Smooth muscle cell (in vitro differentiated cells): ENCODE data around the gene GUCY1B1. TPM values are rescaled to one million over a fixed set of nuclear protein-coding genes. Genes with fewer than 3 reads are reported as not detected.

Experiments used
- DNase-seq: peaks from one replicate; lab custom pipeline; 2025; ENCODE audit not compliant: unreplicated experiment; lab: John Stamatoyannopoulos, UW
- H2AFZ ChIP-seq: fragments of 200-600 bp; sonication (generic); 2 replicates; pipeline ENCODE4 v1.6.0; 2016; ENCODE audit warnings: antibody characterized with exemption, low read depth, mild to moderate bottlenecking
- H3F3A ChIP-seq: fragments of 200-600 bp; sonication (generic); 2 replicates; pipeline ENCODE4 v1.6.0; 2017; ENCODE audit warnings: antibody characterized with exemption, low read depth
- H3K27ac ChIP-seq: fragments of 200-600 bp; sonication (generic); 2 replicates; pipeline ENCODE4 v1.5.1; 2016; ENCODE audit warnings: low read depth, mild to moderate bottlenecking
- H3K27me3 ChIP-seq: fragments of 200-600 bp; sonication (generic); 2 replicates; pipeline ENCODE4 v1.6.1; 2016; ENCODE audit warnings: low read depth, mild to moderate bottlenecking
- H3K36me3 ChIP-seq: fragments of 200-600 bp; sonication (generic); 2 replicates; pipeline ENCODE4 v1.5.1; 2016; ENCODE audit warnings: low read depth
- H3K4me1 ChIP-seq: fragments of 200-600 bp; sonication (generic); 2 replicates; pipeline ENCODE4 v1.5.1; 2016; ENCODE audit warnings: low read depth
- H3K4me2 ChIP-seq: fragments of 200-600 bp; sonication (generic); 2 replicates; pipeline ENCODE4 v1.6.0; 2016; ENCODE audit warnings: mild to moderate bottlenecking
- H3K4me3 ChIP-seq: fragments of 200-600 bp; sonication (generic); 2 replicates; pipeline ENCODE4 v1.5.1; 2016; ENCODE audit warnings: mild to moderate bottlenecking
- H3K79me2 ChIP-seq: fragments of 200-600 bp; sonication (generic); 2 replicates; pipeline ENCODE4 v1.6.0; 2016; ENCODE audit warnings: low read depth, mild to moderate bottlenecking
- H3K9ac ChIP-seq: fragments of 200-600 bp; sonication (generic); 2 replicates; pipeline ENCODE4 v1.6.0; 2016; ENCODE audit warnings: low read depth
- H3K9me3 ChIP-seq: fragments of 200-600 bp; sonication (generic); replicated peaks from 2 replicates; pipeline ENCODE4 v1.5.1; 2016; ENCODE audit warnings: low read depth
- H4K20me1 ChIP-seq: fragments of 200-600 bp; sonication (generic); 2 replicates; pipeline ENCODE4 v1.6.0; 2016; ENCODE audit warnings: low read depth
- WGBS: methylation state at CpG from one replicate; pipeline ENCODE4 v1.1.7; 2016; ENCODE audit warnings: low lambda C conversion rate; 5-methylcytosine and 5-hydroxymethylcytosine counted together
- polyA plus RNA-seq: library from polyadenylated mRNA; unstranded; fragments of >200 nt; fragmentation: Nextera tagmentation; extraction: Ambion mirVana; gene quantifications from 2 replicates; pipeline ENCODE4 v1.2.1, GENCODE V29; 2016
- total RNA-seq: library from RNA; depleted of rRNA; stranded (reverse); fragments of >200 nt; gene quantifications from 2 replicates; pipeline ENCODE4 v1.2.3, GENCODE V29; 2014
- TF ChIP-seq, protein P1 (sequence below): fragments of 200-600 bp; sonication (generic); IDR thresholded peaks from 2 replicates; pipeline ENCODE4 v1.5.1; 2017; ENCODE audit warnings: borderline replicate concordance, mild to moderate bottlenecking, antibody characterized with exemption; ENCODE audit not compliant: insufficient read depth, poor library complexity, severe bottlenecking

GUCY1B1 gene
- total and polyA plus RNA-seq, 2 experiments from 2014 or later: 26.7 to 32.2 TPM

DNA sequence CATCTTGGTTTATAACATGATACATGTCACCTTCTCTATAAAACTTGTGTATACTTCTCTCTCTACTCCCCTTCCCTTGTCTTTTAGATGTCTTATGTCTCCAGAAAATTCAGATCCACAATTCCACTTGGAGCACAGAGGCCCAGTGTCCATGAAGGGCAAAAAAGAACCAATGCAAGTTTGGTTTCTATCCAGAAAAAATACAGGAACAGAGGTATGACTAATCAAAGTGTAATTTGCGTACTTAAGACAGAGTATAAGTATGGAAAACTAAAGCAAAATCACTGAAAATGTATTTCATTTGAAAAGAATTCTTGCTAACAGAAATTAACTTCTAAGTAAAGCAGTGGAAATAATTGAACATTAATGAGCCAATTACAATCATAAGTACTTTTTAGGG is 46.2 kb downstream of the GUCY1B1 start:
- Histone ChIP-seq H3K4me1 (peaks cover 6% of the 10 kb centered on the region), H3F3A (peaks cover 7% of the 10 kb centered on the region), H3K4me3 (no peak overlapping the region), H3K4me2 (peak overlapping the region; percentile 23), H4K20me1 (no peaks in the 10 kb centered on the region), H3K27ac (peak overlapping the region; percentile 66), H3K79me2 (no peaks in the 10 kb centered on the region), H3K9ac (no peak overlapping the region), H2AFZ (no peak overlapping the region), H3K36me3 (no peaks in the 10 kb centered on the region), H3K9me3 (no peaks in the 10 kb centered on the region), H3K27me3 (no peaks in the 10 kb centered on the region)
- 74% methylated on average over 1 of the region's 1 CpG for WGBS
- no peak for DNase-seq
- TF ChIP-seq, protein P1, sequence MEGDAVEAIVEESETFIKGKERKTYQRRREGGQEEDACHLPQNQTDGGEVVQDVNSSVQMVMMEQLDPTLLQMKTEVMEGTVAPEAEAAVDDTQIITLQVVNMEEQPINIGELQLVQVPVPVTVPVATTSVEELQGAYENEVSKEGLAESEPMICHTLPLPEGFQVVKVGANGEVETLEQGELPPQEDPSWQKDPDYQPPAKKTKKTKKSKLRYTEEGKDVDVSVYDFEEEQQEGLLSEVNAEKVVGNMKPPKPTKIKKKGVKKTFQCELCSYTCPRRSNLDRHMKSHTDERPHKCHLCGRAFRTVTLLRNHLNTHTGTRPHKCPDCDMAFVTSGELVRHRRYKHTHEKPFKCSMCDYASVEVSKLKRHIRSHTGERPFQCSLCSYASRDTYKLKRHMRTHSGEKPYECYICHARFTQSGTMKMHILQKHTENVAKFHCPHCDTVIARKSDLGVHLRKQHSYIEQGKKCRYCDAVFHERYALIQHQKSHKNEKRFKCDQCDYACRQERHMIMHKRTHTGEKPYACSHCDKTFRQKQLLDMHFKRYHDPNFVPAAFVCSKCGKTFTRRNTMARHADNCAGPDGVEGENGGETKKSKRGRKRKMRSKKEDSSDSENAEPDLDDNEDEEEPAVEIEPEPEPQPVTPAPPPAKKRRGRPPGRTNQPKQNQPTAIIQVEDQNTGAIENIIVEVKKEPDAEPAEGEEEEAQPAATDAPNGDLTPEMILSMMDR: no peak

DNA sequence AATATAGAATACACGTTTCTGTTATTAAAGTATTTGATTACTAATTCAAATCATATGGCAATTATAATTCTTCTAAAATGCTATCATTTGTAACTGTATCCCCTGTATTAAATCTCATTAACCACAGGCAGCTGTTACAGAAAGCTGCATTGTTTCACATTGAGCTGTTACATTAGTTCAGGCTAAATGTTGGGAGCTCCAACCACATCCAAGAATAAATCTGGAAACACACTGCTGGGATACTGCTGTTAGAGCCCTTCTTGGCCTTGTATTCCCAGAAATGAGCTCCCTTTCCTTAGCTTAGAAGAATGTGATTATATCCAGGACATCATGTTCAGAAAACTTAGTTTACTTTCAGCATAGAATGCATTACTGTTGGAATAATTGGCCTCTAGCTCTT is 48.2 kb downstream of the GUCY1B1 start:
- WGBS: 53% methylated on average over 1 of the region's 1 CpG
- no peak overlapping the region for H2AFZ ChIP-seq
- H3K9me3 ChIP-seq: no peaks in the 10 kb centered on the region
- no peaks in the 10 kb centered on the region for H3K79me2 ChIP-seq
- H3F3A ChIP-seq: peaks cover 7% of the 10 kb centered on the region
- peak overlapping the region; percentile 66 for H3K27ac ChIP-seq
- H3K4me3 ChIP-seq: no peak overlapping the region
- no peak for DNase-seq
- H3K9ac ChIP-seq: no peak overlapping the region
- H3K4me2 ChIP-seq: peak overlapping the region; percentile 49
- TF ChIP-seq, protein P1: no peak
- H3K4me1 ChIP-seq: peaks cover 6% of the 10 kb centered on the region
- no peaks in the 10 kb centered on the region for H4K20me1 ChIP-seq
- H3K36me3 ChIP-seq: no peaks in the 10 kb centered on the region
- H3K27me3 ChIP-seq: no peaks in the 10 kb centered on the region

DNA sequence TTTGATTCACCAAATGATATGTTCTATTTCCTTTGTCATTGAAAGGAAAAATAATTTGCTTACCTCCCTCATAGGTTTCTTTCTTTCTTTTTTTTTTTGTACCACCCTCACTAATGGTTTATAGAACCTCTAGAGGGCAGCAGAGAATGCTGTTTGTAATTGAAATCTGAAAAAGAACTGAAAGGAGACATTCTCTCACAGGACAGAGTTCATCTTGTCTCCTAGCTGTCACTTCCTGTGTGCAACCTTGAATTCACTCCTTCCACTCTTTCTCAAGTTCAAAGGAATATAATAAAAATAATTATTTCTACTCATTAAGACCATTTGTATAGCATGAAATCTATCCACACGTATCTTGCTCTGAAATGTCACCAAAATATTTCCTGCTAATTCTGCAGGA is 51.0 kb downstream of the GUCY1B1 start:
- peaks cover 14% of the 10 kb centered on the region for H3F3A ChIP-seq
- H3K79me2 ChIP-seq: no peaks in the 10 kb centered on the region
- peak overlapping the region; percentile 57 for H2AFZ ChIP-seq
- H3K27me3 ChIP-seq: no peaks in the 10 kb centered on the region
- H3K4me1 ChIP-seq: peaks cover 6% of the 10 kb centered on the region
- no peak overlapping the region for H3K9ac ChIP-seq
- no peaks in the 10 kb centered on the region for H3K9me3 ChIP-seq
- TF ChIP-seq, protein P1: peak; percentile 82
- H3K27ac ChIP-seq: peak overlapping the region; percentile 30
- WGBS: 86% methylated on average over 1 of the region's 1 CpG
- no peak for DNase-seq
- no peak overlapping the region for H3K4me3 ChIP-seq
- no peaks in the 10 kb centered on the region for H3K36me3 ChIP-seq
- H3K4me2 ChIP-seq: no peak overlapping the region
- no peaks in the 10 kb centered on the region for H4K20me1 ChIP-seq

DNA sequence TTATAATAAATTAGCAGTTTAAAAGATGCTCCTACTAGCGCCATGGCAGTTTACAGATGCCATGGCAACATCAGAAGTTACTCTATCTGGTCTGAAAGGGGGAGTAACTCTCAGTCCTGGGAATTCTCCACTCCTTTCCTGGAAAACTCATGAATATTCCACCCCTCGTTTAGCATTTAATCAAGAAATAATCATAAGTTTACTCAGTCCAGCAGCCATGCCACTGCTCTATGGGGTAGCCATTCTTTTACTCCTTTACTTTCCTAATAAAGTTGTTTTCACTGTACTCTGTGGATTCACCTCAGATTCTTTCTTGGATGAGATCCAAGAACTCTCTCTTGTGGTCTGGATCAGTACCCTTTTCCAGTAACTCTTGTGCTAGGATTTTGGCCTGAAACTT is 52.3 kb downstream of the GUCY1B1 start:
- WGBS: 93% methylated on average over 2 of the region's 2 CpGs
- Histone ChIP-seq H3K27ac (peak overlapping the region; percentile 42), H3K79me2 (no peaks in the 10 kb centered on the region), H3K27me3 (no peaks in the 10 kb centered on the region), H3K4me3 (no peak overlapping the region), H3K36me3 (no peaks in the 10 kb centered on the region), H3K4me1 (peaks cover 6% of the 10 kb centered on the region), H3K9ac (no peak overlapping the region), H3K4me2 (no peak overlapping the region), H2AFZ (peak overlapping the region; percentile 68), H3K9me3 (no peaks in the 10 kb centered on the region), H3F3A (peaks cover 8% of the 10 kb centered on the region), H4K20me1 (no peaks in the 10 kb centered on the region)
- TF ChIP-seq, protein P1: no peak
- DNase-seq: no peak
